Esophagus squamous epithelium (tissue), 4 donors: ENCODE measurements around the gene MYPN.

Experiments
- POLR2A ChIP-seq, 4 donors: fragments of 450-650 bp; IDR thresholded peaks; one replicate each; pipeline ENCODE4 v1.6.1; 2017; ENCODE audit warnings: antibody characterized with exemption in 4 of 4, mild to moderate bottlenecking in 4 of 4, moderate library complexity in 3 of 4
- TF ChIP-seq, protein P1 (sequence below), 6 experiments: fragments of 450-650 bp in 4 of 6; fragments of 200-600 bp in 2 of 6; sonication (generic) in 2 of 6; IDR thresholded peaks; one replicate each; pipeline ENCODE4 v1.5.1; 2016 to 2019; ENCODE audit warnings: antibody characterized with exemption in 6 of 6, mild to moderate bottlenecking in 4 of 6, moderate library complexity in 4 of 6

DNA sequence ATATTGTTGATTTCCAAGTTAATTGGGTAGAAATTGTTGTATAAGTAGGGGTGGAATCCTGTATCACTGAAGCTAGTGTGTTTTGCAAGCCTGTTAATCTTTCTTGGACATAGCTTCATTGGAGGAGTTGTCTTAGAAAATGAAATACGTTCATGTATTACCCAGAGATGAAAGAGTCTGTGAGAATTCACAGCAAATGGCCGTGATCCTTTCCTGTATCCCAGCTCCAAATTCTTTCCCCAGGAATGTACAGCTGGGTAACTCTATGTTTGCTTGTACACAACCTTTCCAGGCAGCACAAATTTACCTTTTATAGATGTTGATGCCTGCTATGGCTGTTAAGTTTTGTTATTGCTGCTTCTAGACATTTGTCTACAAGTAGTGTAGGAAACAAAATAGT, 18.7 kb downstream of the MYPN start:
- TF ChIP-seq, protein P1, sequence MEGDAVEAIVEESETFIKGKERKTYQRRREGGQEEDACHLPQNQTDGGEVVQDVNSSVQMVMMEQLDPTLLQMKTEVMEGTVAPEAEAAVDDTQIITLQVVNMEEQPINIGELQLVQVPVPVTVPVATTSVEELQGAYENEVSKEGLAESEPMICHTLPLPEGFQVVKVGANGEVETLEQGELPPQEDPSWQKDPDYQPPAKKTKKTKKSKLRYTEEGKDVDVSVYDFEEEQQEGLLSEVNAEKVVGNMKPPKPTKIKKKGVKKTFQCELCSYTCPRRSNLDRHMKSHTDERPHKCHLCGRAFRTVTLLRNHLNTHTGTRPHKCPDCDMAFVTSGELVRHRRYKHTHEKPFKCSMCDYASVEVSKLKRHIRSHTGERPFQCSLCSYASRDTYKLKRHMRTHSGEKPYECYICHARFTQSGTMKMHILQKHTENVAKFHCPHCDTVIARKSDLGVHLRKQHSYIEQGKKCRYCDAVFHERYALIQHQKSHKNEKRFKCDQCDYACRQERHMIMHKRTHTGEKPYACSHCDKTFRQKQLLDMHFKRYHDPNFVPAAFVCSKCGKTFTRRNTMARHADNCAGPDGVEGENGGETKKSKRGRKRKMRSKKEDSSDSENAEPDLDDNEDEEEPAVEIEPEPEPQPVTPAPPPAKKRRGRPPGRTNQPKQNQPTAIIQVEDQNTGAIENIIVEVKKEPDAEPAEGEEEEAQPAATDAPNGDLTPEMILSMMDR (IDR thresholded peaks at IDR 0.05): no peak
- no peak for TF ChIP-seq POLR2A (IDR thresholded peaks at IDR 0.05)
